Peyer's patch (tissue), 4 donors: ENCODE data around the gene POLR1A. TPM values are rescaled to one million over a fixed set of nuclear protein-coding genes. Genes with fewer than 3 reads are reported as not detected.

Source experiments
- DNase-seq, 3 donors: peaks; one replicate each; pipeline ENCODE4 v3.0.0-alpha.2; 2017 to 2019
- H3K27ac ChIP-seq, 4 donors: fragments of 200-600 bp; sonication (generic); one replicate each; pipeline ENCODE4 v1.5.1; 2016 to 2019
- H3K27me3 ChIP-seq, 2 donors: fragments of 200-600 bp; sonication (generic); one replicate each; pipeline ENCODE4 v1.5.1; 2019
- H3K36me3 ChIP-seq, 3 donors: fragments of 200-600 bp; sonication (generic); one replicate each; pipeline ENCODE4 v1.5.1; 2016 to 2019
- H3K4me1 ChIP-seq, 4 donors: fragments of 200-600 bp; sonication (generic); one replicate each; pipeline ENCODE4 v1.5.1; 2016 to 2019
- H3K4me3 ChIP-seq, 4 donors: fragments of 200-600 bp; sonication (generic); 1 replicate in 3 of 4; 2 replicates in 1 of 4; pipeline ENCODE4 v1.5.1; 2016 to 2019; ENCODE audit warnings: mild to moderate bottlenecking in 1 of 4
- H3K9me3 ChIP-seq, 4 donors: fragments of 200-600 bp; sonication (generic); one replicate each; pipeline ENCODE4 v1.5.1; 2016 to 2019; ENCODE audit warnings: mild to moderate bottlenecking in 1 of 4
- POLR2A ChIP-seq, 2 donors: fragments of 450-650 bp; IDR thresholded peaks; one replicate each; pipeline ENCODE4 v1.5.1; 2017; ENCODE audit warnings: antibody characterized with exemption in 2 of 2, mild to moderate bottlenecking in 2 of 2, moderate library complexity in 2 of 2
- total RNA-seq, 4 donors: library from RNA; depleted of rRNA; stranded (reverse); fragments of >200 nt; gene quantifications; one replicate each; pipeline ENCODE4 v1.1.0, GENCODE V29; 2016
- TF ChIP-seq, protein P1 (sequence below), 6 experiments: fragments of 450-650 bp in 4 of 6; fragments of 200-600 bp in 2 of 6; sonication (generic) in 1 of 6; IDR thresholded peaks; one replicate each; pipeline ENCODE4 v1.5.1; 2017 to 2019; ENCODE audit warnings: antibody characterized with exemption in 6 of 6, mild to moderate bottlenecking in 3 of 6, moderate library complexity in 1 of 6

The POLR1A gene
- total RNA-seq, 4 donors from 2014 or later = 9.1 to 27.2 (median 15.4) TPM

DNA sequence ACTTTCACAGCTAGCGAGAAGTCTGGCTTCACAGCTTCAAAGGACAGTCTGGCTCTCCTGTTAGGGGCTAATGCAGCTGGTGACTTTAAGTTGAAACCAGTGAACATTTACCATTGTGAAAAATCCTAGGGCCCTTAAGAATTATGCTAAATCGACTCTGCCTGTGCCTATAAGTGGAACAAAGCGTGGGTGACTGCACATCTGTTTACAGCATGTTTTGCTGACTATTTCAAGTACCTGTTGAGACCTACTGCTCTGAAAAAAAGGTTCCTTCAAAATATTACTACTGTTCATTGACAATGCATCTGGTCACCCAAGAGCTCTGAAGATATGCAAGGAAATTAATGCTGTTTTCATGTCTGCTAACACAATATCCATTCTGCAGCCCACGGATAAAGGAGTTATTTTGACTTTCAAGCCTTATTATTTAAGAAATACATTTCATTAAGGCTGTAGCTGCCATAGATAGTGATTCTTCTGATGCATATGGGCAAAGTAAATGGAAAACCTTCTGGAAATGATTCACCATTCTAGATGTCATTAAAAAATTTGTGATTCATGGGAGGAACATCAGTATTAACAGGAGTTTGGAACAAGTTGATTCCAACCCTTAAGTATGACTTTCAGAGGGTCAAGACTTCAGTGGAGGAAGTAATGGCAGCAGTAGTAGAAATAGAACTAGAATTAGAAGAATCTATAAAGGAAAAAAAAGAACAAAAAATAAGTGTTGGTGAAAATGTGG, 48.9 kb downstream of the POLR1A start:
- Histone ChIP-seq H3K27me3 (no peaks in the 10 kb centered on the region), H3K9me3 (no peaks in the 10 kb centered on the region), H3K36me3 (peaks cover 0 to 22% (median 0%) of the 10 kb centered on the region in 3 donors), H3K4me3 (no peak overlapping the region), H3K4me1 (no peaks in the 10 kb centered on the region), H3K27ac (no peak overlapping the region)
- no peak for DNase-seq
- TF ChIP-seq, protein P1, sequence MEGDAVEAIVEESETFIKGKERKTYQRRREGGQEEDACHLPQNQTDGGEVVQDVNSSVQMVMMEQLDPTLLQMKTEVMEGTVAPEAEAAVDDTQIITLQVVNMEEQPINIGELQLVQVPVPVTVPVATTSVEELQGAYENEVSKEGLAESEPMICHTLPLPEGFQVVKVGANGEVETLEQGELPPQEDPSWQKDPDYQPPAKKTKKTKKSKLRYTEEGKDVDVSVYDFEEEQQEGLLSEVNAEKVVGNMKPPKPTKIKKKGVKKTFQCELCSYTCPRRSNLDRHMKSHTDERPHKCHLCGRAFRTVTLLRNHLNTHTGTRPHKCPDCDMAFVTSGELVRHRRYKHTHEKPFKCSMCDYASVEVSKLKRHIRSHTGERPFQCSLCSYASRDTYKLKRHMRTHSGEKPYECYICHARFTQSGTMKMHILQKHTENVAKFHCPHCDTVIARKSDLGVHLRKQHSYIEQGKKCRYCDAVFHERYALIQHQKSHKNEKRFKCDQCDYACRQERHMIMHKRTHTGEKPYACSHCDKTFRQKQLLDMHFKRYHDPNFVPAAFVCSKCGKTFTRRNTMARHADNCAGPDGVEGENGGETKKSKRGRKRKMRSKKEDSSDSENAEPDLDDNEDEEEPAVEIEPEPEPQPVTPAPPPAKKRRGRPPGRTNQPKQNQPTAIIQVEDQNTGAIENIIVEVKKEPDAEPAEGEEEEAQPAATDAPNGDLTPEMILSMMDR (IDR thresholded peaks at IDR 0.05) = no peak
- no peak for TF ChIP-seq POLR2A (IDR thresholded peaks at IDR 0.05)

DNA sequence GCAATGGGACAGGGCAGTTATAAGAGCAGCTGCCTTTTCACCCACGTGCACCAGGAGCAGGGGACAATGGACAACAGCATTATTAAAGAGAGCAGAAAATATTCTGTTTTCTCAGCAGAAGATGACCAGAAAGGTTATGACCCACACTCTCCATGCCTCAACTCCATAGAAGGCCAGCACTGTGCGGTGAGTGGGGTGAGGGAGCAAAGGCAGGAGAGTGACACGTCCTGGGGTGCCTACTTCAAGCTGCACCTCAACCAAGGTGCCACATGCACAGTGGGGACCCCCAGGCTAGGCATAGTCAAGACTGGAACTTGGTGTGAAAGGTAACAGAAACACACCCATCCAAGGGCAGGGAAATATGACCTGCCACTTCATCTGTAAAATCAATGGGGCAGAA, 50.4 kb downstream of the POLR1A start:
- no peak for TF ChIP-seq POLR2A (IDR thresholded peaks at IDR 0.05)
- TF ChIP-seq, protein P1 (IDR thresholded peaks at IDR 0.05) = no peak
- Histone ChIP-seq H3K9me3 (no peaks in the 10 kb centered on the region), H3K4me3 (no peak overlapping the region), H3K36me3 (peaks cover 0 to 27% (median 0%) of the 10 kb centered on the region in 3 donors), H3K27me3 (no peaks in the 10 kb centered on the region), H3K27ac (no peak overlapping the region), H3K4me1 (no peaks in the 10 kb centered on the region)
- DNase-seq = peak in 1 of 3 donors; percentile 3

DNA sequence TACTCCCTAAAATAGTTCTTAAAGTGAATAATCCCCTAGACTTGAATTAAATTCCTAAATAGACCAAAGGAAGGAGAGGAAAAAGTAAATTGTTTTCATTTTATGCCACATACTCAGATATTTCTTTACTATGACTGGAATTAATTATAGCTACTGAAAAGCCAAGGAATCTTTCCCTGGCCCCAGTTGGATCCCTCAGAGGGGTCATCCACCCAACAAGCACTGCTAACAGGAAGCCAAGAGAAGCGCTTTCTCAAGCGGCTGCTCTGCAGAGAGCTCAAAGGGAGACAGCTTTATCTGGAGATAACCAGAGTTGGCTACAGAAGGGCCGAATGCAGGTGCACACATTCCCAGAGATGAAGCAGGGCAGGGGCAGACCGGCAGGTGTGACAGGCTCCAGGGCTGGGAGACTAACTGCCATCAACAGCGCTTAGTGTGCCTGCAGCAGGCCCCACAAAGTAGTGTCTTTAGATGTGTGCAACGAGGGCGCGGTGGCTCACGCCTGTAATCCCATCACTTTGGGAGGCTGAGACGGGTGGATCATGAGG, 51.1 kb downstream of the POLR1A start:
- peaks cover 0 to 29% (median 0%) of the 10 kb centered on the region in 3 donors for H3K36me3 ChIP-seq
- peak in 1 of 3 donors; percentile 8 for DNase-seq
- H3K9me3 ChIP-seq = no peaks in the 10 kb centered on the region
- H3K4me3 ChIP-seq = no peak overlapping the region
- H3K4me1 ChIP-seq = no peaks in the 10 kb centered on the region
- no peak overlapping the region for H3K27ac ChIP-seq
- no peaks in the 10 kb centered on the region for H3K27me3 ChIP-seq
- no peak for TF ChIP-seq POLR2A (IDR thresholded peaks at IDR 0.05)
- TF ChIP-seq, protein P1 (IDR thresholded peaks at IDR 0.05) = no peak

DNA sequence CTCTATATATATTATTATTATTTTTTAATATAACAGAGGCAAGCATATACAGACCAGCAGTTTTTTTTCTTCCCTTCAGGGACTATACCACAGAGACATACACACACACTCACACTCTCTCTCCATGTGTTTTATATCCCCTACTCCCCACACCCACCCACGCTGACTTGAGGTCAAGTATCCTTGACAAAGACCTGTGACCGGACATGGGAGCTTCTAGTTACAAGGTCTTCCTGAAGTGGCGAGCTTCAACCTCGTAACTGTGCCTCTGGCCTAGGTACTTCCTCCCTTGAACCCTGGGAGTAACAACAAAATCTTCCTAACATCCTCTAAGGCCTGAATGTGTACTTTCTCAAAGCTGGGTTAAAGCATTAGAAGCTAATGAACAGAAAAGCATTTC, 52.5 kb downstream of the POLR1A start:
- no peak overlapping the region for H3K4me3 ChIP-seq
- TF ChIP-seq, protein P1 (IDR thresholded peaks at IDR 0.05) = no peak
- TF ChIP-seq POLR2A (IDR thresholded peaks at IDR 0.05) = no peak
- H3K9me3 ChIP-seq = no peaks in the 10 kb centered on the region
- H3K27ac ChIP-seq = no peak overlapping the region
- no peak for DNase-seq
- H3K27me3 ChIP-seq = no peaks in the 10 kb centered on the region
- H3K36me3 ChIP-seq = peaks cover 0 to 42% (median 0%) of the 10 kb centered on the region in 3 donors
- H3K4me1 ChIP-seq = no peaks in the 10 kb centered on the region

DNA sequence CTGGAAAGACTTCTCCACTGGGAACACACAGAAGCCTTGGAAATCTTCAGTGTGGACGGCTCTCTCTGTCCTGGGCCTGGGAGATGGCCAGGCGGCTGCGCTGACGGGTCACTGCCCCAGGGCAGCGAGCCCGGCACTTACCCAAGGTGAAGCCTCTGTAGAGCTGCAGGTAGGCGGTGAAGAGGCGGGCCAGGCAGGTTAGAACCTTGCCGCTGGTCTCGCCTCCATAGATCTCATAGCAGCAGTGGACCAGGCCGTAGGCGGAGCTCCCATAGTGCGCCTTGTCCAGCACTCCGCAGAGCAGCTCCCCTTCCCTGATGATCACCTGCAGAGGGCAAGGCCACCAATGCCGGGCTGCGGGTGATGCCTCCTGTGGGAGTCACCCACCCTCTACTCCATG, 53.0 kb downstream of the POLR1A start:
- TF ChIP-seq, protein P1 (IDR thresholded peaks at IDR 0.05) = no peak
- TF ChIP-seq POLR2A (IDR thresholded peaks at IDR 0.05) = no peak
- DNase-seq = no peak
- no peaks in the 10 kb centered on the region for H3K4me1 ChIP-seq
- H3K9me3 ChIP-seq = no peaks in the 10 kb centered on the region
- peaks cover 0 to 47% (median 0%) of the 10 kb centered on the region in 3 donors for H3K36me3 ChIP-seq
- H3K27ac ChIP-seq = no peak overlapping the region
- H3K27me3 ChIP-seq = no peaks in the 10 kb centered on the region
- H3K4me3 ChIP-seq = no peak overlapping the region
